Glomerular visceral epithelial cell (primary cell): ENCODE results near the gene SERTAD4.
"Not testable (repeated sequence)": the region's sequence is repeated elsewhere in the genome, so short reads cannot be mapped to it uniquely, and the experiment has no call there.

ENCODE experiments used
- DNase-seq: peaks from one replicate; pipeline ENCODE4 v3.0.0-alpha.2; 2016; ENCODE audit errors: extremely low spot score

The SERTAD4 gene

DNA sequence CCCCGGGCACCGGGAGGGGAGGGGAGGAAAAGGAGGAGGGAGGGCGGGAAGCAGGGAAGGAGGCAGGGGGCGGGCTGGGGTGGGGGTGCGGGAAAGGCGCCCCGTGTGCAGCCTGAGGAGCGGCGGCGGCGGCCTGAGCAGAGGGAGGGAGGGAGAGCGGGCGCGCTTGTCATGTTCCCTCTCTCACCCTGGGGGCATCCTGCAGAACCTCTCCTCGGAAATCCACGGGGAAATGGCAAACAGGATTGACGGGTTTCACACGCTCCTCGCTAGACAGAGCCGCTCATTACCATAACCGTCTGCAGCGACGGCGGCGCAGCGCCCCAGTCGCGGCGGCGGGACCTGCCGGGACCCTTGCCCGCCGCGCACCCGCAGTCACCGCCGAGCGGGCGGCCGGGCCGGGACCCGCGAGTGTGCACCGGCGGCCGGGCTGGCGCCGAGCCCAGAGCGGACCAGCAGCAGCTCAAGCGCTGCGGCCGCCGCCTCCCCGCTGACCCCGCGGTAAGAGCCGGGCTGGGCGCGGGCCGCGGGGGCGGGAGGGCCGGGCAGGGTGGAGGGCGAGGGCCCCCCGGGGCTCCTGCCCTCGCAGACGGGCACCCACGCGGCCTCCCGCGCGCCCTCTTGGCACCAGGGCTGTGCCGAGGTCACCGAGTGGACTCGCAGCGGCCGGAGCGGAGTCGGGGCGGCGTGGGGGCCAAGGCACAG lies at the start of gene SERTAD4:
SERTAD4 (plus strand) TSS at position 286 of the 705 bp plus-strand sequence. CDS start 5,165 bp downstream, outside the sequence.
- peak; percentile 71 for DNase-seq

DNA sequence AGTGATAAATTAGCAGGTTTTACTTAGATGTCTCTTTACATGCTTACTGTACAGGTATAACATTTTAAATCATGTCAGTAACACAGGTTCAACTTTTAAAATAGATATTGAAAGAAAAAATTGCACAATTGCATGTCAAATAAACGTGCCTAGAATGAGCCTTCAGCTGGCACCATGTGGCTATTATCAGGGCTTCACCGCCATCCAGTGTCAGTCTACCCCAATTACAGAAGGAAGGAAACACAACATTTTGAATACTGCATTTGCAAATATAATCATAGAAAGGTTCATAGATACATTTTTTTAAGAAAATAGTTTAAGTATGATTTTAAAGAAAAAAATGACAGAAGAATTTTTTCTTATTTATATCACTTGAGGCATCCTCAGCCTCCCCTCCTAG lies 47.5 kb upstream of the SERTAD4 start:
- no peak for DNase-seq

DNA sequence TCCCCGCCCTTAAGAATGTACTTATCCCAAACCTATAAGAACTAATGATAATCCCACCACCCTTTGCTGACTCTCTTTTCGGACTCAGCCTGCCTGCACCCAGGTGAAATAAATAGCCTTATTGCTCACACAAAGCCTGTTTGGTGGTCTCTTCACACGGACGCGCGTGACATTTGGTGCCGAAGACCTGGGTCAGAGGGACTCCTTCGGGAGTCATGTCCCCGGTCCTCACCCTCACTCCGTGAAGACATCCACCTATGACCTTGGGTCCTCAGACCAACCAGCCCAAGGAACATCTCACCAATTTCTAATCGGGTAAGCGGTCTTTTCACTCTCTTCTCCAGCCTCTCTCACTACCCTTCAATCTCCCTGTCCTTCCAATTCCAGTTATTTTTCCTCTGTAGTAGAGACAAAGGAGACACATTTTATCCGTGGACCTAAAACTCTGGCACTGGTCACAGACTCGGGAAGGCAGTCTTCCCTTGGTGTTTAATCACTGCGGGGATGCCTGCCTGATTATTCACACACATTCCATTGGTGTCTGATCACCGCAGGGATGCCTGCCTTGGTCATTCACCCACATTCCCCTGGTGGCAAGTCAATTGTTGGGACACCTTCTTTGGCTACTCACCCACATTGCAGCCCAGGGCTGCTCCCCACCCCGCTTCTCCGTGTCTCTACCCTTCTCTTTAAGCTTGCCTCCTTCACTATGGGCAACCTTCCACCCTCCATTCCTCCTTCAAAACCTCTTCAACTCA lies 44.6 kb upstream of the SERTAD4 start:
- peak; percentile 86 for DNase-seq

DNA sequence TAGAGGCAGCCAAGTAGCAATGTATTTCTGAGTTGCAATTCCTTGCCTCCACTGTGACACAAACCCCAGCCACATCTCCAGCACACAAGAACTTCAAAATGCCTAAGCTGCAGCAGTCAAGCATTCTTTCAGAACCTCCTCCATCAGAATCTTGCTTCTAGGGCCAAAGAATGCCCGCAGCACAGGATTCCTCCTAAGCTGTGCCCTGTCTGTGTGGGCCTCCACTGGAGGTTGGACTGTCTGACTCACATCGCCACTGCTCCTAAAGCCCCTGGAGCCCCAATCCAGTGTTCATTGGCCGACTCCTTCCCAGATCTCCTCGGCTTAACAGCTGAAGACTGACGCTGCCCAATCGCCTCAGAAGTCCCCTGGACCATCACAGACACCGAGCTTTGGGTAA lies 43.2 kb upstream of the SERTAD4 start:
- DNase-seq, result no peak

DNA sequence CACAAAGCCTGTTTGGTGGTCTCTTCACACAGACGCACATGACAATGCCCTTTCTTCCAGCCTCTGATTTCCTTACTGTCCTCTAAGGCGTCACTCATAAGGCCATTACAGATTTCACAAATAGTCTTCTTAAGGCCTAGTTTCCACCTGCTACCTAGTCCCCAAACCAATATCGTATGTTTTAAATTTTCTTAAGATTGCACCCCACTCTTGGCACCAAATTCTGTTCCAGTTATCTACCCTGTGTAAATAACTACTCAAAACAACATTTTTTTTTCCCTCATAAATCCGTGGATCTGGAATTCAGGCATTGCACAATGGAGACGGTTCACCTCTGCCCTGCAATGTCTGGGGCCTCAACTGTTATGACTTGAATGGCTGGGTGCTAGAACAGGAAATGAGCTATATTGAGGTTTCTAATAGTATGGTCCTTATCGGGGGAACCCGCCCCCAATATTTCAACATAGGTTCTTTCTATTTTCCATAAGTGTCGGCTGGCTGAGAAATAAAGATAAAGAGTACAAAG lies 36.9 kb upstream of the SERTAD4 start:
- DNase-seq, result no peak

DNA sequence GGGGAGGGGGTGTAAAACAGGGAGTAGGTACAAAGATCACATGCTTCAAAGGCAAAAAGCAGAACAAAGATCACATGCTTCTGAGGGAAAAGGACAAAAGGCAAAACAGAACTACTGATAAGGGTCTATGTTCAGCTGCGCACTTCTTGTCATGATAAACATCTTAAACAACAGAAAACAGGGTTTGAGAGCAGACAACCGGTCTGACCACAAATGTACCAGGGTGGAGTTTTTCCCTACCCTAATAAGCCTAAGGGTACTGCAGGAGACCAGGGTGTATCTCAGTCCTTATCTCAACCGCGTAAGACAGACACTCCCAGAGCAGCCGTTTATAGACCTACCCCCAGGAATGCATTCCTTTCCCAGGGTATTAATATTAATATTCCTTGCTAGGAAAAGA lies 36.3 kb upstream of the SERTAD4 start:
- not testable (repeated sequence) for DNase-seq

DNA sequence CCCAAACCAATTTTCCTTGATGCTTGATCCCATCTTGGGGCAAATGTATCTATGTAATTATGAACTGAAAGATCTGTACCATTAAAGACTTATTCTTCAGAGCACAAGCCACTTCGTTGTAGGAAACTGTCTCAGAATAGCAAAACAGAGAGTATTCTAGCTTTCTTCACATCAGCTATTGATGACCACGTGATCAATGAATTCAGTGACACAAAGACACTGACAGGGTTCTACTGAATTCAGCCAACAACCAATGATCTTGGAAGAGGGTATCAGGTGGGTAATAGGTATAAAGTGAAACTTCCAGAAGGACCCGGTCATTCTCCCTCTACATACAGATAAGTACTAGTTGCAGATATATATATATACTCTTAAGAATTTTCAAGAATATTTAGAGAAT lies 33.8 kb upstream of the SERTAD4 start:
- no peak for DNase-seq

DNA sequence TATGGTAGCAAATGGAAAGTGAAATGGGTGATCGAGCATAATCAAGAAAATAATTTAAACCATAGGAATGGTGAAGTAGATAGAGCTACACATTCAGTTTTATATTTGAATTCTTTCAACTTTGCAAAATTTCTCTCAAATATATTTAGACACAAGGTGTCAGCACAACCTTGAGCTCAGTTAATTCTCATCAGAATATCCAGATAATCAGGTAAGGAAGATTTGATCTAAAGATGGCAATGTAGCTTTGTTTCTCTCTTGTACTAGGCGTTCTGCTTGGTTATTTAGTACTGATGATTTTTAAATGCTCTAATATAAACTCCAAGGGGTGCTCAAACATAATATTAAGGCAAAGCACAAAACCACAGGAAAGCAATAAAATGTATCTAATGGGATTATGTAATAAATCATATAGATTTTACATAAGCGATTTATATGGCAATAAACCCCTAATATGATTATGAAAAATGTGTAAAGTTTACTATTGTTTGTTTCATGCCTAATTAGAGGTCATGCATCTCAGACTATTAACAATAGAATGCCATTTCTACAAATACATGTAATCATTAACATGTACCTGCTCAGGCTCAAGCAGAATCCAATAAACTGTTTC lies 32.4 kb upstream of the SERTAD4 start:
- no peak for DNase-seq

DNA sequence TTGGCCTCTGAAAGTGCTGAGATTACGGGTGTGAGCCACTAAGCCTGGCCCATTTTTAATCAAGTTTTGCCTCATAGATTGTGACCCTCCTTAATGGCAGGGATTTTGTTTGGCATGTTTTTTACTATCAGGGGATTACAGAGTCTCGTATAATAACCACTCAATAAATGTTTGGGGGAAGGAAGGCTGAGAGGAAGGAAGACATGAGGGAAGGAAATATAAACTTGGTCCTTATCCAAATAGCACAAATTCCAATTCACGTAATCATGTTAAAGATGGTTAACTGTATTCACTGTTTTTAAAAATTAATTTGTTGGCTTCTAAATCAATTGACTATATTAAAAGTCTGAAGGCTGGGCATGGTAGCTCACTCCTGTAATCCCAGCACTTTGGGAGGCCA lies 30.9 kb upstream of the SERTAD4 start:
- peak; percentile 10 for DNase-seq

DNA sequence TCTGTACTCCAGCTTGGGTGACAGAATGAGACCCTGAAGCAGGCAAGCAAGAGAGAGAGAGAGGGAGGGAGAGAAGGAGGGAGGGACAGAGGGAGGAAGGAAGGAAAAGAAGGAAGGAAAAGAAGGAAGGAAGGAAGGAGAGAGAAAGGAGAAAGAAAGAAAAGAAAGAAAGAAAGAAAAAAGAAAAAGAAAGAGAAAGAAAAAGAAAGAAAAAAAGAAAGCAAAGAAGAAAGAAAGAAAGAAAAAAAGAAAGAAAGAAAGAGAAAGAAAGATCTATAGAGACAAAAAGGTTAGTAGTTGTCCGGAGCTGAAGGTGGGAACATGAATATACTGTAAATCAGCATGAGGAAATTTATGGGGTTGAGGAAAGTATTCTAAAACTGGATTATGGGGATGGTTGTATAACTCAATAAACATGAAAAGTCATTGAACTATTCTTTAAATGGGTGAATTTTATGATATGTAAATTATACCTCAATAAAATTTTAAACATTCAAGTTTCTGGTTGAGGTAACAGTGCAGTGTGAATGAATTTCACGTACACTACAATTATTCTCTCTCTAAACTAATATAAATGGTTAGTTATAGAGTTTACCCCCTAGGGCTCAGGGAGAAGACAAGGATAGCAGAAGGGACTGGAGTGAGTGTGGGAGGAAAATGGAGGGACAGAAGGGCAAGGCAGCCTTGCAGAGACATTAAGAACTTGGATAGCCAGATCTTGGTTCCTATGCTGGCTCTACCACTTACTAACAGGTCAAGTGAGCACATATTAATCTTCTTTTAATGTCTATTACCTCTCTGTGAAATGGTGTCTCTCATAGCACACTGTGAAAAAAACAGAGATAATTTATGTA lies 24.8 kb upstream of the SERTAD4 start:
- no peak for DNase-seq

DNA sequence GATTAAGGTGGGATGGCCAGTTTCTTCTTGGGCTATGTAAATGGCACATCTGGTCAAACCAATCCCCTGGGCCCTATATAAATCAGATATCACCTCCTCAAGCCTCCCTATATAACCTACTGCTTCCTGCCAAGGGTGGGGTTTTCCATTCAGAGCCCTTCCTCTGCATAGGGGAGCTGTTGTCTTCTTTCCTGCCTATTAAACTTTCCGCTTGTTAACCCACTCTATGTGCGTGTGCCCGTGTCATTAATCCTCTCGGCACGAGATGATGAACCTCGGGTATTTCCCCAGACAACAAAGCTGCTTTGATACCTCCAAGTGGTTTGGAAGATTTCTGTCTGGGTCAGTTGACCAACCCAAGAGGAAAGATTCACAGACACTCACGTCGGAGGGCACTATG lies 19.3 kb upstream of the SERTAD4 start:
- no peak for DNase-seq

DNA sequence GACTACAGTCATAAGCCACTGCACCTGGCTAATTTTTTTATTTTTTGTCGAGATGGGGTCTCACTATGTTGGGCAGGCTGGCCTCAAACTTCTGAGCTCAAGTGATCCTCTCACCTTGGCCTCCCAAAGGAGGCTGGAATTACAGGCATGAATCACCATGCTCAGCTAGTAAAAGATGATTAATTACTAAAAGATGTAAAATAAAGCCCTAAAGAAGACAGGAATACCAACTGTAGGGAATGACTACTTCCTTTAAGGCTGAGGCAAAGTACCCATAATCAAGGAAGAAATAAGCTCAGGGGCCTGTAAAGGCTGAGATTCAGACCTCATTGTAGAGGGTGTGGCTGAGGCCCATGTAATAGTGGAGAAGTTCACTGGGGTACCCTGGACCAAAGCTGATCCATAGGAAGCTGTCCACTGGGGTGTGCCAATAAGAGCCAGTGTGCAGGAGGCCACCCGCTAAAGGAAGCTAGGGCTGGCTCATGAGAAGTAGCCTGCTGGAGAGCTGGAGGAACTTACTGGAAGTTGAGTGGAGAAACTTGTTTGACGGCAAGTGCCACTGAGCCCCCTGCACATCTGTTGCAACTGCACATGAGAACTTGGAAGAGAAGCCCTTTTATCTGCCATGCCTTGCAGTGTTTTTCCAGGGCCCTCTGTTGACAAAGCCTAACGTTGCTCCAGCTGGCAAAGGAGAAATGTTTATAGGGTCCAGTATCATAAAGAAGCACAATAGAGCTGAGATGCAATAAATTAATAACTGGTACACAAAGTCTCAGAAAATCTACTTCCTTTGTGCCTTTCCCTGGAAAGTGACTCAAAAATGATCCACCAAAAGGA lies 17.8 kb upstream of the SERTAD4 start:
- no peak for DNase-seq

DNA sequence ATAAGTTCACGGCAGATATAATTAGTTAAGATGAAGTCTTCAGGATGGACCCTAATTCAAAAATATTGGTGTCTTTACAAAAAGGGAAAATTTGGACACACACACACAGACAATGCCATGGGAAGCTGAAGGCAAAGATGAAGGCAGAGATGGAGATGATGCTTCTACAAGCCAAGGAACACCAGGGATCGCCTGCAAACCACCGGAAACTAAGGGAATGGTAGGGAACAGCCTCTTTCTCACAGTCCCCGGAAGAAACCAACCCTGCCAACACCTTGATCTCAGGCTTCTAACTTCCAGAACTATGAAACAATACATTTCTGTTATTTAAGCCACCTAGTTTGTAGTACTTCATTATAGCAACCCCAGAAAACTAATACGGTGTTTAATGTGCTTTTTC lies 15.1 kb upstream of the SERTAD4 start:
- DNase-seq, result no peak

DNA sequence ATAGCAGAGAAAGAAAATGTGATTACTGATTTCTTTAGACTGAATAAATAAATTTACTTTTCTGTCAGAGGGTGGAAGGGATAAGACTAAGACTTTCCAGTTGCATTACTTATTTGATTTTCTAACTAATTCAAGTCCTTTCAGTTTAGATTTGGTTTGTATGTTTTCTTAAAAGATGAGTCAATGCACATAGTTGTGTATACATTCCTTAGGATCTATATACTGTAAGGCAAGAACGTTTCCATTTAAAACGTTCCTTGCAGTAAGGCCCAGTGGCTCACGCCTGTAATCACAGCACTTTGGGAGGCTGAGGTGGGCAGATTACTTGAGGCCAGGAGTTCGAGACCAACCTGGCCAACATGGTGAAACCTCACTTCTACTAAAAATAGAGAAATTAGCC lies 14.5 kb upstream of the SERTAD4 start:
- DNase-seq, result no peak

DNA sequence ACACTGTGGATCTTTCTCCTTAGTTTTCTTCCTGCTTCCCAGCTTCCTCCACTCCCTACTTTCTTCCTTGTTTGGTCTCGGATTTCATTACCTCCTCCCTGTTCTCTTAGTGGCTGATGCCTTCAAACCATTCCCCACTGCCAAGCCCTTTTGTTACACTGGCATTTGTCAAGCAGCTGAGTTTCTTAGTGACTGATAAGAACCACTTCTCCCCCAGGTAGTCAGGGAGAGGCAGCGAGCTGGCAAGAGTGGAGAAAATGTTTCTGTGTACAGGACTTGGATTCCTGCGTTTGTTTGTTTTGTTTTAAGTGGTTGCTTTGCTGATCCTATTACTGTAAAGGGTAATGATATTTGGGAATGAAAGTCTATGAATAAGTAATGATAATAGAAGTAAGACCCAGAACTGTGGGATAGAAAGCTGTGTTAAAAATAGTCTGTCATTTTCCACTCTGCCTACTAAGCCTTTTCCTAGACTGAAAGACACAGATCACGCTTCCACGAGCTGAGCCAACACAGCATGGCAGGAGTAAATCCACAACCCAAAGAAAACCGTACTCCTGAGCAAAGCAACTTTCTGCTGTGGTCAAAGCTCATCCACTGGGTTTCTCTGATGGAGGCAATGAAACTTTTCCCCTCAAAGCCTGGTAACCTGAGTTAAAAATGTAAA lies 10.1 kb upstream of the SERTAD4 start:
- peak; percentile 69 for DNase-seq

DNA sequence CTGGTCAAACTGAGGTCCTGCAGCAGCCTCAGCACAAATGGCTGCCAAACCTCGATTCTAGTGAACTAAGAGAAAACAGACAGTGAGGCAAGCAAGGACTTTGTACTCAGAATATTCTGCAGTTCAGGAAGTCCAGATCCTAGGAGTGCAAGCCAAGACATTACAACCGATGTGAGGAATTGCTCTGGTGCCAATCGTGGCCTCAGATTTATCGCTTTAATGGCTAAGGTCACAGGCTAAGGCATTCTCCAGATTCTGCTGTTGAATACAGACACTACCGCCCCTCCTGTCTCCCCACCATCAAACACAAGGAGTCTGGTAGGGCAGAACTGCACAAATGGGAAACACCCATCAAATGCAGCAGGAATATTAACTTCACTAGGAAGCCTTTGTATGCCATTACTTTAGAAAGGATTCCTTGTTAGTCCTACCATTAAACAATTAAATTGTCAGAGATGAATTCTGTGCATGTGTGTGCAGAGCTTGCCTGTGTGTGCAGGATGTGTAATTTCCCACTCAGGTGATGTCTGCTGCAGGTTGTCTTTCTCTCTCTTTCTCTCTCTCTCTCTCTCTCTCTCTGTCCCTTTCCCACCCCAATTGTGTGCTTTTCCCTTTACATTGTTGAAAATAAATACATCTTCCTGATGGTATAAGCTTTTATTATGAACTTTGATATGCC lies 9.2 kb upstream of the SERTAD4 start:
- peak; percentile 32 for DNase-seq

DNA sequence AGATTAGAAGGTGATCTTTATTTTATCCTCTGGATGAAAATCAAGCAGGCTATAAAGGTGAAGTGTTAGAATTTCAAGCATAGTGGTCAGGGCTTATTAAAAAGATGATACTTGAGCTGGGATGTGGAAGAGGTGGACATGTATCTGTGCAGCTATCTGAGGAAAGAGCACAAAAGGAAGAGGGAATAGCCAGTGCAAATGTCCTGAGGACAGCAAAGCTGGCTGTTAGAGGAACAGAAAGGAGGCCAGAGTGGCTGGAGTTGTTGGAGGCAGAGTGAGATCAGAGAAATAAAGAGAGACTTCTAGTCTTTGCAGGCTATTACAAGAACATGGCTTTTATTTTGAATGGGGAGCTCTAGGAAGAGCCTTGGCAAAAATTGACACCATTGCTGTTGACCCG lies 4.4 kb upstream of the SERTAD4 start:
- DNase-seq, result no peak

DNA sequence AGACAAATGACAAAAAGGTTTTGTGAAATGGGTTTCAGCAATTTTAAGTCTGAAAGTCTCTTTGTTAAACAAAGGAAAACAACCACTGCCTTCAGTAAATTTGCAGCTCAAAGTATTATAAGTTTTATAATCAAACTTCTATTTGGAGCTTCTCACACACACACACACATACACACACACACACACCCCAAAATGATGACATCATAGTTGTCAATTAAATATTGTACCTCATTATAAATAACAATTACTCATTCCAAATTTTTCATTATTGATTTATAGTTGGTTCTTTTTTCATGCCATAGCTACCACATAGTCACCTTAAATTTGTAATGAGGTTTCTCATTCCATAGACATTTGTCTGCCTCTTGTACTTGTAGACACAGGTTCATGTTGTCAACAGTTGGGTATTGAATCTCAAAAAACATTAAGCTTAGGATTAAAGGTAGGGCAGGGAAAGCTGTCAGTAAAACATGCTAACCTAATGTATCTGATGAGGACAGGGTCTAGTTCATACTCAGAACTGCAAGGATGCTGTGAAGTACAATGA lies 2.4 kb upstream of the SERTAD4 start:
- DNase-seq, result no peak

DNA sequence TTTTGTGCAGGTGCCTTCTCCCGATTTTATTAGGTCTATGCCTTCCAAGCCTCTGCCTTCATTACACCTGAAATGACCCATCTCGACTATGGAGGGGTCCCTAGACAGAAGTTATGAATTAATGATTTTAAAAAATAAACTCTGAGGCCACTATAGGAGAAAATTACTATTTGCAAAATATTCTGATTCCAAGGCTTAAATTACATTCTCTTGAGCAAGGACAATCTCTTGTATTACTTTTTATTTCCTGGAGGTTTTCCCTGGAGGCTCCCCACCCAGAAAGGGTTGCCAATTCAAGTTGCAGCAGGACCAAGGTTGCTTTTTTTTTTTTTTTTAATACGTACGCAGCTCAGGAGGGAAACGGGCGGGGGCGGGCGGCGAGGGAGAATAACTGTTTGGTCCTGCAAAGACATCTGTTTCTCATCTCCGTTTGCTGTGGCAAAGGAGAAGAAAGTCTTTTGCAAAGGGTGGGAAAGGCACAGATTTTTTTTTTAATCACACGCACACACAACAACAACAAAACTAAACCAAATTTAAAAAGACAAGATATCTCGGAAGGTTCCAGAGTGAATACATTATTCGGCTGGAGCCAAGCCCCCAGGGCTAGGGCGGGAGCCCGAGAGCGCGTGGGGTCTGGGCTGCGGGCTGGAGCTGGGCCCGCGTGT lies 618 bp upstream of the SERTAD4 start:
- peak; percentile 34 for DNase-seq
